ENCODE data around the gene SPACA1. TPM values are rescaled to one million over a fixed set of nuclear protein-coding genes. Genes with fewer than 3 reads are reported as not detected.

The SPACA1 gene
- total and polyA plus RNA-seq, 2 of the 8 experiments (the other 6 are each of a cell fraction or from before 2014, with no cell fraction given), result not detected

- TF ChIP-seq TCF12 (IDR thresholded peaks at IDR 0.05; ENCODE audit: low read depth, low read length), result no peak
- TF ChIP-seq PHF8 (conservative IDR thresholded peaks at IDR 0.05; ENCODE audit: low read depth, low read length), result no peak
- TF ChIP-seq POLR2AphosphoS5 (IDR thresholded peaks at IDR 0.05; ENCODE audit: low read depth, low read length), result no peak
- no peak for TF ChIP-seq CTBP2 (IDR thresholded peaks at IDR 0.05; ENCODE audit: borderline replicate concordance, insufficient read depth, insufficient read length, low read length)
- TF ChIP-seq JUN (IDR thresholded peaks at IDR 0.05; ENCODE audit: low read depth, low read length), result no peak
- no peak for TF ChIP-seq SAP30 (IDR thresholded peaks at IDR 0.05; ENCODE audit: insufficient read depth, insufficient replicate concordance, low read length)
- no peak for TF ChIP-seq CHD2 (IDR thresholded peaks at IDR 0.05; ENCODE audit: low read length)
- TF ChIP-seq KDM4A (IDR thresholded peaks at IDR 0.05; ENCODE audit: low read depth, low read length, severe bottlenecking), result no peak
- TF ChIP-seq GTF2F1 (IDR thresholded peaks at IDR 0.05; ENCODE audit: borderline replicate concordance, low read depth, low read length), result no peak
- TF ChIP-seq KDM1A (IDR thresholded peaks at IDR 0.05; ENCODE audit: borderline replicate concordance, low read length), result no peak
- TF ChIP-seq FOSL1 (IDR thresholded peaks at IDR 0.05; ENCODE audit: insufficient read depth, low read depth, low read length), result no peak
- no peak for TF ChIP-seq CREB1 (IDR thresholded peaks at IDR 0.05)
These were observed 2.0 kb upstream of the SPACA1 start (continued) for GRCh38 chr6:88045521-88046136.

Measured in H1 (cell line).